GM18858 (cell line): ENCODE measurements around the gene UGT1A3.

Experiments used
- ATAC-seq: cut with Tn5 transposase; IDR thresholded peaks from one replicate; pipeline ENCODE4 v1.9.1; 2021; ENCODE audit not compliant: unreplicated experiment

Gene UGT1A3

DNA sequence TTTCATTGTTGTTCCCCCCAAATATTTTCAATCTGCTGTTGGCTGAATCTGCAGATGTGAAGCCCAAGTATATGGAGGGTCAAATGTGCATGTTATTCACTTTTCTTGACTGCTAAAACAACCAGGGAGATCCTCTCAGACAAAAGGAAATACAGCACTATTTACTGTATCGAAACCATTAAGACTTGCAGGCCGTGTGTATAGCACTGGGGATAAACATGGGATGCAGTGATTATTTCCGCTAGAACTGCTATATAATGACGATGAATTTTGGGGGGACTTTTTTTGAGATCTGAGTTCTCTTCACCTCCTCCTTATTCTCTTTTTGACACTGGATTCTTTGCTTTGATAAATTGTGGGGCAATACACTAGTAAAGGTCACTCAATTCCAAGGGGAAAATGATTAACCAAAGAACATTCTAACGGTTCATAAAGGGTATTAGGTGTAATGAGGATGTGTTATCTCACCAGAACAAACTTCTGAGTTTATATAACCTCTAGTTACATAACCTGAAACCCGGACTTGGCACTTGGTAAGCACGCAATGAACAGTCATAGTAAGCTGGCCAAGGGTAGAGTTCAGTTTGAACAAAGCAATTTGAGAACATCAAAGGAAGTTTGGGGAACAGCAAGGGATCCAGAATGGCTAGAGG is 27.7 kb downstream of the UGT1A3 start:
- no peak for ATAC-seq

DNA sequence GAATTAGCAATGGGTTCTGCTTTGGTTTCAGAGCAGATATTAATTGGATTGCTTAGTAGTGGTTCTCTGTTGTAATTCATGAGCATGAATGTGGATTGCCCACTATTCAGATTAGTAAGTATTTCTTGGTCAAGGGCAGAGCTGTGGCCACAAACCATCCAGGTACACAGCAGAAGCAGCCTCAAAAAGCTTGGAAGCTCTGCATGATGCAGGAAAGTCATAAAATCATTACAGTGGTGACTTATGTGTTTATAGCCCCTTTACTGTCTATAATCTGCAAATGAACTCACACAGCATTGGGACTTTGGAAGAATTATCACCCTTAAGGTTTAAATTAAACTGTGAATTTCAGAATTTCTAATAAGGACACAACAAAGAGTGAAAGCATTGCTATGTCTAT is 29.3 kb downstream of the UGT1A3 start:
- ATAC-seq: no peak

DNA sequence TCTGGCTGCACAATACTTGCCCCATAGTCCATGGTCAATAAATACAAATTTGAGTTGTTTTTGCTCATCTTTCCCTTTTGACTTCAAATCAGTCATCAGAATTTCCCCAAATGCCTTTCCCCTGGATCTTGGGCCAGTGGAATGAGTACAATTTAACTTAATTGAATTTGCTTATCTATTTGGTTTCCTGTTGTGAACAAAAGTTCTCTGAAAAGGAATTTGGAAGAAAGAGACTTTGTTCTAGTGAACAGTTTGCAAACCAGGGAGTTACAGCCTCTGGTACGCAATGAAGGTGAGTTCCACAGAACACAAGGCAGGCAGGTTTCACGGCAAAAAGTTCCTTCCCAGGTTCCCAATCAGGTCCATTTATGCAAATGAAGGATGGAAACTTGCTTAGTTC is 30.0 kb downstream of the UGT1A3 start:
- ATAC-seq: no peak

- no peak for ATAC-seq
These were observed 31.2 kb downstream of the UGT1A3 start, which contains the start of gene UGT1A1 for GRCh38 chr2:233760043-233760442. Gene UGT1A1 (plus strand): TSS chr2:233760270. CDS start chr2:233760288, 18 bp downstream.

GRCh38 chr2:233761040-233761769 is 32.4 kb downstream of the UGT1A3 start:
- no peak for ATAC-seq

DNA sequence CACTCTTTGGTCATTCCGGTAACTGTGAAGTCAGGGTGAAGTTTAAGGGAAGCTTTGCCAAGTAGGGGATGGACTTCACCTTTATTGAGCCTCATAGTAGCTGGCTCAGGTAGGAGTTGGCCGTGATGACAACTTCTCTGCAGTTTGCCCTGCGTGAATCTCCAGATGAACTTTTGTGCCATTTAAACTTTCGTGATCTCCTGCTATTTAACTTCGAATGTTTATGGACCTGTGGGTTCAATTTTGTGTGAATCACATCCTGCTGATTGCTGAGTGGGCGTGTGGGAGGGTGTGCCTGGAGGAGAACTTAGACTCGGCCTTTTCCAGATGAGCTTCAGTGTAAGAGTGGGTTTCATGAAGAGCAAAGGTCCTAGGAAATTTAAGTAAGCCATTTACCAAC is 35.4 kb downstream of the UGT1A3 start:
- ATAC-seq: no peak

- ATAC-seq: no peak
These were observed 35.9 kb downstream of the UGT1A3 start for GRCh38 chr2:233764761-233765160.

- ATAC-seq: no peak
These were observed 37.6 kb downstream of the UGT1A3 start for GRCh38 chr2:233766416-233766815.

- ATAC-seq: no peak
These were observed 39.2 kb downstream of the UGT1A3 start for GRCh38 chr2:233768076-233768475.

GRCh38 chr2:233769260-233769659 is 40.4 kb downstream of the UGT1A3 start:
- ATAC-seq: no peak

DNA sequence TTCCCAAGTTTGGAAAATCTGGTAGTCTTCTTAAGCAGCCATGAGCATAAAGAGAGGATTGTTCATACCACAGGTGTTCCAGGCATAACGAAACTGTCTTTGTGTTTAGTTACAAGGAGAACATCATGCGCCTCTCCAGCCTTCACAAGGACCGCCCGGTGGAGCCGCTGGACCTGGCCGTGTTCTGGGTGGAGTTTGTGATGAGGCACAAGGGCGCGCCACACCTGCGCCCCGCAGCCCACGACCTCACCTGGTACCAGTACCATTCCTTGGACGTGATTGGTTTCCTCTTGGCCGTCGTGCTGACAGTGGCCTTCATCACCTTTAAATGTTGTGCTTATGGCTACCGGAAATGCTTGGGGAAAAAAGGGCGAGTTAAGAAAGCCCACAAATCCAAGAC is 43.3 kb downstream of the UGT1A3 start:
- ATAC-seq: no peak

DNA sequence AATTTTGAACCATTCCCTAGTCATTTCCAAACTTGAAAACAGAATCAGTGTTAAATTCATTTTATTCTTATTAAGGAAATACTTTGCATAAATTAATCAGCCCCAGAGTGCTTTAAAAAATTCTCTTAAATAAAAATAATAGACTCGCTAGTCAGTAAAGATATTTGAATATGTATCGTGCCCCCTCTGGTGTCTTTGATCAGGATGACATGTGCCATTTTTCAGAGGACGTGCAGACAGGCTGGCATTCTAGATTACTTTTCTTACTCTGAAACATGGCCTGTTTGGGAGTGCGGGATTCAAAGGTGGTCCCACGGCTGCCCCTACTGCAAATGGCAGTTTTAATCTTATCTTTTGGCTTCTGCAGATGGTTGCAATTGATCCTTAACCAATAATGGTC is 43.7 kb downstream of the UGT1A3 start:
- ATAC-seq: no peak

DNA sequence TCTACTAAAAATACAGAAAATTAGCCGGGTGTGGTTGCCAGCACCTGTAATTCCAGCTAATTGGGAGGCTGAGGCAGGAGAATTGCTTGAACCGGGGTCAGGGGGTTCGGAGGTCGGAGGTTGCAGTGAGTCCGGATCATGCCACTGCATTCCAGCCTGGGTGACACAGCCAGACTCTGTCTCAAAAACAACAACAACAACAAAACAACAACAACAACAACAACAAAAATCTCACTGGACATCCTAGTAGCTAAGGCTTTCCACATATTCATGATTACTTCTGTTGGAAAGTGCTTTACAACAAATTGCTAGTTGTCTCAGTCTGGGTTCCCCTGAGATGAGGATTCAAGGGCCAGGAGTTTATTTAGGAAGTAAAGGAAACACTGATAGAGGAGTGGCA is 45.0 kb downstream of the UGT1A3 start:
- no peak for ATAC-seq

- no peak for ATAC-seq
These were observed 46.6 kb downstream of the UGT1A3 start for GRCh38 chr2:233775414-233775813.

GRCh38 chr2:233778030-233778429 is 49.2 kb downstream of the UGT1A3 start, which contains the start of gene MROH2A:
Gene MROH2A (plus strand): TSS chr2:233778330. CDS start chr2:233779359, 1,029 bp downstream.
- no peak for ATAC-seq

DNA sequence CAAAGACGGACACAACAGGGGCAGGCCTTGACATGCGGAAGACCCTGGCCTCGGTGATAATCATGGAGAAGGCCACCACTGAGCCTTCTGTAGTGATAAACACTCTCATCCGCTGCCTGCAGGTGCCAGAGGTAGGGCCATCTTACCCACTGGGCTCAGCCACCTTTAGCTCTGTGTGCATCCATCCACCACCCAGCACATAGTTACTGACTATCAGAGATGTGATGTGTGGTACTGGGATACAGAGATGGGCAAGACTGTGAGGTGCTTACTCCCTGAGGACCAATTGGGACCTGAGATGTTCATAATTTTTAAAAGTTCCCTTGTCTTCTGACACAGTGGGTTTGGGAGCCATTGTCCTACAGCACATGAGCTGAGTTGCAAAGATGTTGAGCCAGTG is 50.9 kb downstream of the UGT1A3 start:
- no peak for ATAC-seq

DNA sequence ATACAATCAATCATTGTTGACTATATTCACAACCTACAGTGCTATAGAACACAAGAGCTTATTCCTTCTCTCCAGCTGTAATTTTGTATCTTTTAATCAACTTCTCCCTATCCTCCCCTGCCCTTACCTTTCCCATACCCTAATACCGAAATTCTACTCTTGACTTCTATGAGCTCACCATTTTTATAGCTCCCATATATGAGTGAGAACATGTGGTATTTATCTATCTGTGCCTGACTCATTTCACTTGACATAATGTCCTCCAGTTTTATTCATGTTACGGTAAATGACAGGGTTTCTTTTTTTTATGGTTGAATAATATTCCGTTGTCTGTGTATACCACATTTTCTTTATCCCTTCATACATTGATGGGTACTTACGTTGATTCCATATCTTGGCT is 51.9 kb downstream of the UGT1A3 start:
- ATAC-seq: no peak

GRCh38 chr2:233789554-233789953 is 60.7 kb downstream of the UGT1A3 start:
- no peak for ATAC-seq

DNA sequence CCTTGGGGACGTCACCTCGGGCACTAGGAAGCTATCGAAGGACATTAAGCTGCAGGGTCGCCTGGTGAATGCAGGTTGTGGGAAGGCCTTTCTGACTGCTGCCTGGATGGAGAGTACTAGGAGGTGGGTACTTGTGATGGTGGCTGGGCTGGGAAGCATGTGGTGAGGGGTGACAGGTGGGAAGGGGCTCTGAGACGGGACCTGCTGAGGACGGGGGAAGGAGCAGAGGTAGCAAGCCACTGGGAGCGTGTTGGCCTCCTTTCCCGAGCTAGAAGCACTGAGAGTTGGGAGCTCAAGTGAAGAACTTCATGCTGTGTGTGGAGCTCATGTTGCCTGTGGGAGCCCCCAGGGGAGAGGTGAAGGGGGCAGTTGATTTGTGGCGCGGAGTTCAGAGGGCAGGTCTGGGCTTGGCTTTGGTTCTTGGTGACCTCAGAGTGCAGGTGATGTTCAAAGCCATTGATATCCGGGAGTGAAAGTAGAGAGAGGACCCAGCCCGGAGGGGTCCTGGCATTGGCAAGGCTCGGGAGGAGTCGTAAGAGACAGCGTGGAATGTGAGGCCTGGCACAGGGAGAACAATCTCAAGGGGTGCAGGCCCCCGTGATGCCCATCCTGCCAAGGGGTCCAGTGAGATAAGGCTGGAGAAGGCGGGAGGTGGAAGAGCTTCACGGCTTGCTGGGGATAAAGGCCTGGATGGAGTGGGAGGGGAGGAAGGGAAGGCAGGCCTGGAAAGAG is 62.5 kb downstream of the UGT1A3 start:
- ATAC-seq: no peak

- no peak for ATAC-seq
These were observed 63.1 kb downstream of the UGT1A3 start for GRCh38 chr2:233791883-233792329.

GRCh38 chr2:233792720-233793119 is 63.9 kb downstream of the UGT1A3 start:
- no peak for ATAC-seq
